ENCODE measurements around the gene ACTG2. TPM values are rescaled to one million over a fixed set of nuclear protein-coding genes. Genes with fewer than 3 reads are reported as not detected.
A peak's percentile ranks its signal among the peaks of the same experiment; 100 is the strongest.
"Not testable (repeated sequence)": the region's sequence is repeated elsewhere in the genome, so short reads cannot be mapped to it uniquely, and the experiment has no call there.

The ACTG2 gene
- total RNA-seq, 2 experiments from 2014 or later, result not detected

DNA sequence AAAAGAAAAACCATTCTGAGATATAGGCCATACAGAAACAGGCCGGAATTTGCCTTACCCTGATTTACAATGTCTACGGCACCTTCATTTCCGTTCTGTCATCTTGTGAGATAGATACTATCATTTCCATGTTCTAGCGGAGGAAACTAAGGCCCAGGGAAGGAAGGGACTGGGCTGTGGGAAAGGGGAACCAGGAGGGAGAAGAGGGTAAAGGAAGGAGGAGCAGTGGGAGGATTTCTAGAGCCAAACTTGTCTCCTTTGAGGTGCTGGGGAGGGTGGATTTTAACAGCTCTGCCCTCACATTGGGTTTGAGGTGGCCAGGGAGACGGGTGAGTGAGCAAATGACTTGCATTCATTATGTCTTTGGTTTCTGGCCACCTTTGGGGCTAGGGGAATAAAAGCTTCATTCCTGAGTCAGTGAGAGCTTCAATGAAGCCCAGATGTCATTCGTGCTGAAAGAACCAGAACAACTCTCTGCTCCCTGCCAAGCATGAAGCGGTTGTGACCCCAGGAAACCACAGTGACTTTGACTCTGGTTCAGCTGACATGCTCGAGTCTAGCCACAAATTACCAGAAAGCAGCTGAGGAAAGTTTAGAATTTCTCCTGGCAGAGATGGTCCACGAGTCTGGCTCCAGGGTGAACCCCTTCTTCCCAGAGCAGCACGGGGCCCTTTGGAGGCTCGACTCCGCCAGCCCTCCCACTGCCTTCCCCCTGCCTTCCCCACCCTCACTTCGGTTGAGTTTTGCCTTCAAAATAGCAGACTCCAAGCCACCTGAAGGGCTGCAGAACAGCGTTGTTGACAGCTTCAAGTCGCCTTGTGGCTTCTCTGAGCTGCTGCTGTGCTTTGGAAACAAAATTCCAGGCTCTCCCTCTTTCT, 3.8 kb downstream of the ACTG2 start:
- CTCF ChIA-PET, result interaction anchor here (1.4 to 1.6 kb wide), 3 partner anchors 12 to 72 kb away, joined by 6 to 9 read pairs (median 6); no protein-coding TSS in a partner anchor
- peak; percentile 87 for ATAC-seq
- Mint-ChIP-seq H3K4me3 (peak overlapping the region; percentile 6), H3K9me3 (ENCODE audit: low read depth) (no peaks in the 10 kb centered on the region), H3K27ac (peak overlapping the region; percentile 82), H3K36me3 (no peaks in the 10 kb centered on the region), H3K4me1 (peaks cover 40% of the 10 kb centered on the region), H3K27me3 (no peaks in the 10 kb centered on the region)
- DNase-seq, result peak; percentile 85

DNA sequence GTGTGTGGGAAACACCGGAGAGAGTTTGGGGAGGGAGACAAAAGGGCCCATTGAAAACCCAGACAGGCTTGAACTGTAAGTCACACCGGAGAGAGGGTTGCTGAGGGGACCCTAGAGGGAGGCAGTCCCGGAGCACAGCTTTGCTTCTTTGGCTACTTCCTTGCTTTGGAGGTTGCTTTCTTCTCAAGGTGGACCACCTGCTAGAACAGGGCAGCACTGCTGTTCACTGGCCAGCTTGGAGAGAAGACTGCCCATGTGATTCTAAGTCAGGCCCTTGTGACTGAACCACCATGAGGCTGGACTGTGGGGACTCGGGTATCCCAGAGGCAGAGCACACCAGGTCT, 4.4 kb downstream of the ACTG2 start:
- DNase-seq (no peak), ATAC-seq (peak; percentile 17)
- Mint-ChIP-seq H3K9me3 (ENCODE audit: low read depth) (no peaks in the 10 kb centered on the region), H3K4me1 (peaks cover 40% of the 10 kb centered on the region), H3K27ac (peak overlapping the region; percentile 82), H3K36me3 (no peaks in the 10 kb centered on the region), H3K4me3 (no peak overlapping the region), H3K27me3 (no peaks in the 10 kb centered on the region)
- CTCF ChIA-PET, result interaction anchor here (1.4 to 1.6 kb wide), 3 partner anchors 11 to 73 kb away, joined by 6 to 9 read pairs (median 6); no protein-coding TSS in a partner anchor

DNA sequence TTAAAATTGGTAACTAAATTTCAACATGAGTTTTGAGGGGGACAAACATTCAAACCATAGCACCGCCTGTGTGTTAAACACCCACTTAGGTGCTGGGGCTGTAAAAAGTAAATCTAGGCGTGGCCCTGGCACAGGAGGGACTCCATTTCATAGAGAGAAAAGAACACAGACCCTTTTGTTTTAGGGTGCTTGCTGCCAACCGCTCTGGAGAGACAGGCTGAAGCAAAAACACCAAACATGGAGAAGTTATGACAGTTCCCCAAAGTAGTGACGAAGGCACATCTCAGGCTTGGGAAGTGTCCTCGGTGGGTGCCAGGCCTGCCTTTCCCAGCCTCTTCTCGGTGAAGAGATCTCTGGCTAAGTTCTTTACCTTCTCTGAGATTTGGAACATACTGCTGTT, 5.1 kb downstream of the ACTG2 start:
- ATAC-seq, result no peak
- no peaks in the 10 kb centered on the region for H3K36me3 Mint-ChIP-seq
- no peak overlapping the region for H3K27ac Mint-ChIP-seq
- peaks cover 6% of the 10 kb centered on the region for H3K27me3 Mint-ChIP-seq
- DNase-seq, result no peak
- no peak overlapping the region for H3K4me3 Mint-ChIP-seq
- H3K9me3 Mint-ChIP-seq (ENCODE audit: low read depth), result no peaks in the 10 kb centered on the region
- CTCF ChIA-PET, result interaction anchor here (0.6 kb wide), 1 partner anchor 33 kb away, joined by 3 read pairs; no protein-coding TSS in a partner anchor
- peaks cover 40% of the 10 kb centered on the region for H3K4me1 Mint-ChIP-seq

DNA sequence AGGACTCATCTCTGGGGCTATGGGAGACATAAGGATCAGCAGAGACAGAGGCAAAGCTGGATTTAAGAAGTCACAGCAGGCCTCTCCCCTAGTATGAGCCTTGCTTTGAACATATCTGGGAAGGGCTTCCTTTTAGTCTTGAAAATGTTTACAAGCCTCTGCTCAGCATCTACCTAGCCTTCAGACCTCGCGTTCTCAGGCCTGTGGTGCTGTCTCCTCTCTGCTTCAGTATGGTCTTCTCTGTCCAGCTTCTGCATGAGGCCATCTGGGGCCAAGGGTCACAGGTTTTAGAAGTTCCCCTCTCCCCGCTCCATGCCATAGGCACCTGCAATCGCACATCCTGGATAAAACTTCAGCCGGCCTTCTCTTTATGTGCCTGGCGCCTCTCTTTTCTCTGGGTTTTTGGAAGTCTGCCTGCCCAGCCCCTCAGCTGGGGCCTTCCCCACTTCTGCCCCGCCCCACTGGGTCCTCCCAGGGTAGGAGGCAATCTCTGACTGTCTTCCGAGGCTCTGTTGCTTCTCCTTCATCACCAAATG, 7.1 kb downstream of the ACTG2 start:
- CTCF ChIA-PET, result interaction anchor here (1.0 kb wide), 1 partner anchor 110 kb away, joined by 3 read pairs; no protein-coding TSS in a partner anchor
- Mint-ChIP-seq H3K36me3 (no peaks in the 10 kb centered on the region), H3K9me3 (ENCODE audit: low read depth) (no peaks in the 10 kb centered on the region), H3K27me3 (peaks cover 6% of the 10 kb centered on the region), H3K4me1 (peaks cover 29% of the 10 kb centered on the region), H3K4me3 (no peak overlapping the region), H3K27ac (no peak overlapping the region)
- ATAC-seq, result no peak
- DNase-seq, result no peak

DNA sequence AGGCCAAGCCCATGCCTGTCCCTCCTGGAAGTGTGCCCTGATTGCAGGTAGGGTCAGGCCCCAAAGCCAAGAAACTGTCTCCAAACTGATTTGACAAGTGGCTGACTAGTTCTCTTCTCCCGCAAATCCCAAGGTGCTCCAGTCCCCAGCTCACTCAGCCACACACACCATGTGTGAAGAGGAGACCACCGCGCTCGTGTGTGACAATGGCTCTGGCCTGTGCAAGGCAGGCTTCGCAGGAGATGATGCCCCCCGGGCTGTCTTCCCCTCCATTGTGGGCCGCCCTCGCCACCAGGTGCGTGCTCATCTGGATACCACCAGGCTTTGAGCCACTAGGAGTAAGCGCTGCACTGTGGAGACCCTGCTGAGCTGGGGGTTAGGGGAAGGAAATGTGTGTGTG, 8.3 kb downstream of the ACTG2 start:
- H3K27me3 Mint-ChIP-seq, result peaks cover 6% of the 10 kb centered on the region
- CTCF ChIA-PET, result no interaction called here
- DNase-seq, result no peak
- no peaks in the 10 kb centered on the region for H3K9me3 Mint-ChIP-seq (ENCODE audit: low read depth)
- no peaks in the 10 kb centered on the region for H3K36me3 Mint-ChIP-seq
- no peak overlapping the region for H3K4me3 Mint-ChIP-seq
- ATAC-seq, result no peak
- H3K27ac Mint-ChIP-seq, result no peak overlapping the region
- H3K4me1 Mint-ChIP-seq, result peaks cover 18% of the 10 kb centered on the region

DNA sequence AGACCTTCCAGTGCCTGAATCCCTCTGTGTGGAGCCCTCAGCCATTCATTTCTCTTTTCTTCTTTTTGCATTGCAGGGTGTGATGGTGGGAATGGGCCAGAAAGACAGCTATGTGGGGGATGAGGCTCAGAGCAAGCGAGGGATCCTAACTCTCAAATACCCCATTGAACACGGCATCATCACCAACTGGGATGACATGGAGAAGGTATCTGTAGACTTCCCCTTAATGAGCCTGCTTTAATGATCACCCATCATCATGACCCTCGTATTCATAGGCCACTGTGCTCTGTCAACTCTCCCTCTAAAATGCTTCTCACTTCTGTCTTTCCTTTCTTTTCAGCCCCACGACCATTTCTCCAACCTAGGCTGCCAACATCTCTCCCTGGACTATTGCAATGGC, 9.5 kb downstream of the ACTG2 start:
- H3K4me3 Mint-ChIP-seq, result no peak overlapping the region
- peaks cover 7% of the 10 kb centered on the region for H3K4me1 Mint-ChIP-seq
- H3K27me3 Mint-ChIP-seq, result peaks cover 6% of the 10 kb centered on the region
- no peak overlapping the region for H3K27ac Mint-ChIP-seq
- DNase-seq (no peak), ATAC-seq (no peak)
- no peaks in the 10 kb centered on the region for H3K36me3 Mint-ChIP-seq
- CTCF ChIA-PET, result no interaction called here
- H3K9me3 Mint-ChIP-seq (ENCODE audit: low read depth), result no peaks in the 10 kb centered on the region

DNA sequence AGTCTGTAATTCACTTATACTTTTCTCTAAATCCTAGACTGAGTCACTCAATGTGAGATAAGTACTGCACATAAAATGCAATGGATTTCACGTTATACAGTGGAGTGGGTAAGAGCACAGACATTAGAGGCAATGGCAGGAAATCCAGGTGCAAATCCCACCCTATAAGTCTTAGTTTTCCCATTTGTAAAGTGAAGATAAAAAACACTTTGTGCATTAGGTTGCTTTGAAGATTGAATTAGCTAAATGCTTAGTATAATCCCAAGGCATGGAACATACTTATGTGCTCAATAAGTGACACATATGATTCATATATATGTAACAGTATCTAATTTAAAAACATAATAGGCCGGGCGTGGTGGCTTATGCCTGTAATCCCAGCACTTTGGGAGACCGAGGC, 10.5 kb downstream of the ACTG2 start:
- no peaks in the 10 kb centered on the region for H3K9me3 Mint-ChIP-seq (ENCODE audit: low read depth)
- H3K27ac Mint-ChIP-seq, result no peak overlapping the region

DNA sequence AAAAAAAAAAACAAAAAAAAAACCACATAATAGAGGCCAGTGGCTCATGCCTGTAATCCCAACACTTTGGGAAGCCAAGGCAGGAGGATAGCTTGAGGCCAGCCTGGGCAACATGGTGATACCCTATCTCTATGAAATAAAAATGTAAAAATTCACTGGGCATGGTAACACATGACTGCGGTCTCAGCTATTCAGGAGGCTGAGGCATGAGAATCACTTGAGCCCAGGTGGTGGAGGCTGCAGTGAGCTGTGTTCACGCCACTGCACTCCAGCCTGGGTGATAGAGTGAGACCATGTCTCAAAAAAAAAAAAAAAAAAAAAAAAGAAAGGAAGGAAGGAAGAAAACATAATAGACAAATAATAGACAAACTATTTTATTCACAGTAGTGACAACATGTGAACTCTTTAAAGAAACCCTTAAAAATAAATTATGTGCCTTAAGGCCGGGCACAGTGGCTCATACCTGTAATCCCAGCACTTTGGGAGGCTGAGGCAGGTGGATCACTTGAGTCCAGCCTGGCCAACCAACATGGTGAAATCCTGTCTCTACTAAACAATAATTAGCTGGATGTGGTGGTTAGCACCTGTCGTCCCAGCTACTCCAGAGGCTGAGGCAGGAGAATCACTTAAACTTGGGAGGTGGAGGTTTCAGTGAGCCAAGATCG, 11.3 kb downstream of the ACTG2 start:
- not testable (repeated sequence) for H3K27me3 Mint-ChIP-seq; ATAC-seq; DNase-seq; H3K36me3 Mint-ChIP-seq; H3K4me1 Mint-ChIP-seq; H3K27ac Mint-ChIP-seq; H3K4me3 Mint-ChIP-seq; H3K9me3 Mint-ChIP-seq (ENCODE audit: low read depth)
- CTCF ChIA-PET, result interaction anchor here (0.6 to 0.7 kb wide), 2 partner anchors 80 to 123 kb away, joined by 3 read pairs; no protein-coding TSS in a partner anchor

More for the DNA sequence above, 10.5 kb downstream of the ACTG2 start:
- DNase-seq, result no peak
- Mint-ChIP-seq H3K27me3 (peaks cover 6% of the 10 kb centered on the region), H3K4me3 (no peak overlapping the region), H3K4me1 (peaks cover 6% of the 10 kb centered on the region), H3K36me3 (no peaks in the 10 kb centered on the region)
- no peak for ATAC-seq
- CTCF ChIA-PET, result no interaction called here

DNA sequence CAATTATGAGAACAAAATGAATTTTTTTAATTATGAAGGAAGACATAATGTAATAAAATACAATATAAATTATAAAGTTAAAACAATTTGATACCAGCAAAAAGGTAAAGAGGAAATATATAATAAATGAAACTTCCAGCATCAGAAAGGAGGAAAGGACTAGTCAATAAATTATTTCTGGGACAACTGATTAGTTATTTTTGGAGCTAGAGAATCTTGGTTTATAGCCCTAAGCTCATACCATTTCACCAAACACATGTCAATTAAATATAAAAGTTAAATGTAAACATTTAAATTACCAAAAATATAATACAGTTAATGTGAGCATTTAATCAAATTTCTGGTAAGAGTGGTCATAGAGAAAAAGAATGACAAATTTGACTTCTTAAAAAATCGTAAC, 12.1 kb downstream of the ACTG2 start:
- no peaks in the 10 kb centered on the region for H3K36me3 Mint-ChIP-seq
- no peaks in the 10 kb centered on the region for H3K9me3 Mint-ChIP-seq (ENCODE audit: low read depth)
- DNase-seq (no peak), ATAC-seq (no peak)
- no peak overlapping the region for H3K4me3 Mint-ChIP-seq
- peaks cover 6% of the 10 kb centered on the region for H3K27me3 Mint-ChIP-seq
- H3K27ac Mint-ChIP-seq, result no peak overlapping the region
- peaks cover 6% of the 10 kb centered on the region for H3K4me1 Mint-ChIP-seq
- CTCF ChIA-PET, result interaction anchor here (0.6 kb wide), 1 partner anchor 81 kb away, joined by 3 read pairs; no protein-coding TSS in a partner anchor

DNA sequence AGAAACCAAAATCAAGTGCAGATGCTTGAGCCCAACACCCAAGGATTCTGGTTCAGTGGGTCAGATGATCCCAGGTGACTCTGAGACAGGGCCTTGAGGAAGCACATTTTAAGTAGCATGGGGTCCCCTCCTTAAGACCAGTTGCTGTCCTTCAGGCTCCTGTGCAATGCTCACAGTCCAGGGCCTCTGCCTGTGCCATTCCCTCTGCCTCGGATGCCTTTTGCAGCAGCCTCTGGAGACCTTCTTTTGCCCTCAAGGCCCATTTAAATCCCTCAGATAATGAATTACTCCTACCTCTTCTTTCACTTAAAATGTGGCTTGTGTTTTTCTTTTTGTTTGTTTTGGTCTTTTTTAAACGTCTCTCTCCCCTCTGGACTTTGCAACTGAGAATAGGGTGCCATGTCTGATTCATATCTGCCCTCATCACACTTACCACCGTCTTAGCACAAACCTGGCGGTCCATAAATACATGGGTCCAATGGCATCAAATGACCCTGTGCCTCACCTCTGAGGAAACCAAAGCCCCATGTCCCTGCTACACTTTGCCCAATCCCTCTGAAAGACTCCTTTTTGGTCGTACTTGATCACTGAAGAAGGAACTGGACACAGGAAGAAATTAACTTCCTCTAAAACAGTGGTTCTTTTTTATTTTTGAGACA, 14.2 kb downstream of the ACTG2 start:
- CTCF ChIA-PET, result interaction anchor here (1.3 to 2.5 kb wide), 5 partner anchors 11 to 240 kb away, joined by 6 to 22 read pairs (median 10); partner anchors contain the start of gene STAMBP

DNA sequence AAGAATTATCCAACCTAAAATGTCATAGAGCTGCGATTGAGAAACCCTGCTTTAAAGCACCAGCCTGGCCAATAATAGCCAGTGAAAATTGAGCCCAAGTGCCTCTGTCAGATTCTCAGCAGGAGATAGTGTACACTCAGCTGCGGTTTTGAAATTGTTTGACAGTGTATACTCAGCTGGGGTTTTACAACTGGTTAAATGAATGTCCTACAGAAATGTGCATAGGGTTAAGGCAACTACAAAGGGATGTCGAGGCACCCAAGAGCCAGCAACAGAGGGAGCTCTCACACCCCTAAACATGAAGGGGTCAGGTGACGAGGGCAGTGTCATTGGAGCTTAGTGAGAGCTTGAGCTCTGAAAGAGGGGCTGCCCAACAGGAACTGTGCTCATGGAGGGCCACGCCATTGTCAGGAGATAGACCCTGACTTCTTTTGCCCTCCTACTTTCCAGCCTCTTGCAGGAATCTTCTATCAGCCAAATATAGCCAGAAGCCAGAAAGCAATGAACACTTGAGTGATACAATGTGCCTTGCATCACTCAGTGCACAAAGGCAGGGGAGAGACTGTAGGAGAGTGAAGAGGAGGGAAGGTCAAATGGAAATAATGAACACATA, 15.1 kb downstream of the ACTG2 start:
- ATAC-seq (peak; percentile 89), DNase-seq (peak; percentile 74)
- Mint-ChIP-seq H3K27me3 (no peaks in the 10 kb centered on the region), H3K4me3 (no peak overlapping the region), H3K36me3 (no peaks in the 10 kb centered on the region), H3K4me1 (peaks cover 9% of the 10 kb centered on the region), H3K27ac (no peak overlapping the region), H3K9me3 (ENCODE audit: low read depth) (no peaks in the 10 kb centered on the region)
- CTCF ChIA-PET, result interaction anchor here (0.7 to 2.5 kb wide), 17 partner anchors 10 to 427 kb away, joined by 3 to 22 read pairs (median 5); partner anchors contain the start of gene STAMBP

More for the DNA sequence above, 14.2 kb downstream of the ACTG2 start:
- Mint-ChIP-seq H3K4me3 (no peak overlapping the region), H3K4me1 (peaks cover 8% of the 10 kb centered on the region), H3K36me3 (no peaks in the 10 kb centered on the region), H3K9me3 (ENCODE audit: low read depth) (no peaks in the 10 kb centered on the region), H3K27ac (no peak overlapping the region), H3K27me3 (peaks cover 6% of the 10 kb centered on the region)
- ATAC-seq (no peak), DNase-seq (no peak)

DNA sequence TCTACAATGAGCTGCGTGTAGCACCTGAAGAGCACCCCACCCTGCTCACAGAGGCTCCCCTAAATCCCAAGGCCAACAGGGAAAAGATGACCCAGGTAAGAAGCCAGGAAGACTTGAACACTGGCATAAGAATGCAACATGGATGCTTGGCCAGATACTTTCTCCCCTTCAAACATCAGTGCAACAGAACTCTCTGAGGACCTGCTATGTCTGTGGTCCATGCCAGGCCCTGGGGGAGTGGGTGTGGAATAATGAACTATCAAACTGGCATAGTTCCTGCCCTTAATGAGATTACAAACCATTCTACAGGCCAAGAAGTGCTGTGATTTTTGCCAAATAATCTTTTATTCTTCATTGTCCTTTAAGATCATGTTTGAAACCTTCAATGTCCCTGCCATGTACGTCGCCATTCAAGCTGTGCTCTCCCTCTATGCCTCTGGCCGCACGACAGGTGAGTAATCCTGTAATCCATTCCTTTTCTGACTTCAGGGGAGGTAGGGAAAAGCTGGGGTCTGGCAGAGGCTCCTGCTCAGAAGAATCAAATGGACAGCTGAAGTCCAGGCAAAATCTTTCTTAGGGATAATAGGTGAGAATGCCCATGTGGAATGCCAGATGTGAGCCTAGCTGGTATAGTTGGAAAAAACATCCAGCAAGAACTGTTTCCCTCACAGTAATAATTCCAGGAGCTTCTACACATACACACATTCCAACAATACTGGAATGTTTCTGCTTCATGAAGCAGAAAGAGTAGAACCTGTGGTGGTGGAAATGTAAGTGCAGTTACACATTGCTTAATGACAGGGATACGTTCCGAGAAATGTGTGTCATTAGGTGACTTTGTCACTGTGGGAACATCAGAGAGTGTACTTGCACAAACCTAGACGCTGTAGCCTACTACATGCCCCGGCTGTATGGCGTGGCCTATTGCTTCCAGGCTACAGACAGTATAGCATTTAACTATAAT, 16.2 kb downstream of the ACTG2 start:
- Mint-ChIP-seq H3K4me3 (no peak overlapping the region), H3K27ac (no peak overlapping the region), H3K27me3 (no peaks in the 10 kb centered on the region), H3K36me3 (no peaks in the 10 kb centered on the region), H3K4me1 (peaks cover 9% of the 10 kb centered on the region), H3K9me3 (ENCODE audit: low read depth) (no peaks in the 10 kb centered on the region)
- CTCF ChIA-PET, result interaction anchor here (1.2 to 2.5 kb wide), 7 partner anchors 12 to 144 kb away, joined by 3 to 22 read pairs (median 6); partner anchors contain the start of gene STAMBP
- ATAC-seq (no peak), DNase-seq (no peak)

Data from activated CD8-positive, alpha-beta memory T cell treated with anti-CD3 and anti-CD28 coated beads, Interleukin-2, amount 10 ng/mL, durations not matched to agents 7 days and 5 days (primary cell).